HG03280 (cell line): ENCODE data around the gene WDR27.

Experiments
- ATAC-seq: cut with Tn5 transposase; IDR thresholded peaks from one replicate; pipeline ENCODE4 v1.9.1; 2021; ENCODE audit warnings: mild to moderate bottlenecking, moderate library complexity; ENCODE audit not compliant: unreplicated experiment

WDR27 gene

DNA sequence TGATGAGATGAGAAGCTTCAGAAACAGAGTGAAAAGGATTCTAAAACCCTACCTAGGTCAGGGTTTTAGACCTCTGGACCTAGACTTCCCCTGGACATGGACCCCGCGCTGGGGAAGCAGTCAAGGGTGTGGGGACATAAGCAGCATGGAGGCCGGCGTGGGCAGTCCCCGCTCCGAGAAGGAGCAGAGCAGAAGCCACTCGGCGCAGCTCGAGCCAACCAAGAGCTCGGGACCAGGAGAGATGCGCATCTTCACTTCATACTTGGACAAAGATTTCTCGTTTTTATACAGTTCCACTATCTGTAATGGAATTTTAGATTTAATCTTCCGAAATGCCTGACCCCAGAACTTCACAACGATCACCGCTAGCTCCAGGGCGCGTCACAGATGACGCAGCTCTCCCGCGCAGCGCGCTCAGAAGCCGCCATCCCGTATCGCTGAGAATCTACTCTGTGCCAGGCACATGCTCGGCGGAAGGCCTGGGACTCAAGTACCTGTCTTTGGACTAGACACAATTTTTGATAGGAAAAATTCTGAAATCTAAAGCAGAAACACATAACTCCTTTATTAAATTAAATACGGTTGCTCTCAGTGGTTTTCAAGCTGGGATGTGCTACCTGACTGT lies 60.3 kb downstream of the WDR27 start:
- ATAC-seq = no peak

DNA sequence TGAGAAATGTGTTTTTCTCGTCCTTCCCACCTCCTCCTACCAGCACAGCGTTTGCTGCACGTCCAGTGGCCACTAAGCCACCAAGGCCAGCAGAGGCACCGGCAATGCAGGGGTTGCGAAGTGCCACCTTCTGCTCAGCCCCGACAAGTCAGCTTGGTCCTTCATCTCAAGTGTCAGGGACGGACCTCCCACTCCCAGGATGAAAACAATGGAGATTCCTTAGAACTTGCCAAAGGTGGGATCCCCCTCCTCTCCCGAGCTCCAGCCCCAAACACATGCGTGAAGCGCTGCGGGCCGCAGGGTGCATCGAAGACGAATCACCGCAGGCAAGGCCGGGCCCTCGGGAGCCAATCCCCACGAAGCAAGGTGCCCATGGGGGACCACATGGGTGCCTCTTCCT lies 60.8 kb downstream of the WDR27 start:
- ATAC-seq = no peak

DNA sequence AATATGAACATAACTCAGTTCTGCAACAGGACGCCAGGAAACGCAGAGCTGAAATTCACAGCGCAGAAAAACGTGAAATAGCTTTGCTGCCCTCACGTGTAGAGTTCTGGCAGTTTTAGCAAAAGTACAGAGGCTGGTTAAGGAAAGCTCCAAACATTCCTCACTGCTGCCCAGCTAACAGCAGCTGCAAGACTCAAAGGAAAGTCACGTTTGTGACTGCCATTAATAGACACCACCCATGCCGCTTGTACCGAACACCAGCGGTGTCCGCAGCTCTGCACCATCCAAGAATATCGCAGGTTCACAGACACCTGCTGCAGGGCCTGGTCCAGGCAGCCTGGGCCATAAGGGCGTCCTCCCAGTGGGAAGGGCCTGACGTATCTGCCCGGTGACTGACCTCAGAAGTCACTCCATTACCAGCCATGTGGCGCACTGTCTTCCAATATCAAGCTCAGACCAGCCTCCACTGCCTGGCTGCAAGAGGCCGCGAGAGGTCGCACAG lies 61.4 kb downstream of the WDR27 start:
- ATAC-seq = no peak

DNA sequence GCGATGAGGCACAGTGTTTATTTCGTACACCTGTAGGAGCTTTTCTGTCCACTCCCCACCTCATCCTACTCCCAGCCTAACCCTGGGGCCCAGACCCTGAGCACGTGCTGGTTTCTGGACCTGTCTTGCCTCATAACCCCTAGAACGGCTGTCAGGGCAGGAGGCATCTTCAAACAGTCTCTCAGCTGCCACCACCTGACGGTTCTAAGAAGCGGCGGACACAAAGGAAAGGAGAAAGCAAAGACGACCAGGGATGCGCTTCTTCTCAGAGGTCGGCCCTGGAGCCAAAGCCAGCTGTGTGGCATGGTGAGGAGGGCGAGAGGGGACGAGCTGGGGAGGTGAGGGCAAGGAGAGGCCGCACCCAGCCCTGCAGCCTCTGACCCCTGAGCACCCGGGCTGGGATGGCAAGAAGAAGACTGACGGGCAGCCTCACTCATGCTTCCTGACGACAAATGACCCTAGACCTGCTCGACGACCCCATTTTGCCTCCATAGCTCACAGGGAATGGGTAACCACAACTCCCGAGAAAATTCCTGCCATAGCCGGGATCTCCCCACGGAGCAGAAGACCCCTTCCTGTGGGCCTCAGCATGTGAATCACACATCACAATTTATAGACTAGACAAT lies 62.1 kb downstream of the WDR27 start:
- ATAC-seq = no peak

DNA sequence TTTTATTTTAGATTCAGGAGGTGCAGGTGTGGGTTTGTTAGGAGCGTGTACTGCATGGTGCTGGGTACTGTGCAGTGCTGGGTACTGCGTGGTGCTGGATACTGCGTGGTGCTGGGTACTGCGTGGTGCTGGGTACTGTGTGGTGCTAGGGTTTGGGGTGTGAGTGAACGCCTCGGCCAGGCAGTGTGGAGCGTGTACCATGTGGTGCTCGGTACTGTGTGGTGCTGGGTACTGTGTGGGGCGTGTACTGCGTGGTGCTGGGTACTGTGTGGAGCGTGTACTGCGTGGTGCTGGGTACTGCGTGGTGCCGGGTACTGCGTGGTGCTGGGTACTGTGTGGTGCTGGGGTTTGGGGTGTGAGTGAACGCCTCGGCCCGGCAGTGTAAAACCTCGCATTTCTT lies 62.9 kb downstream of the WDR27 start:
- ATAC-seq = no peak

DNA sequence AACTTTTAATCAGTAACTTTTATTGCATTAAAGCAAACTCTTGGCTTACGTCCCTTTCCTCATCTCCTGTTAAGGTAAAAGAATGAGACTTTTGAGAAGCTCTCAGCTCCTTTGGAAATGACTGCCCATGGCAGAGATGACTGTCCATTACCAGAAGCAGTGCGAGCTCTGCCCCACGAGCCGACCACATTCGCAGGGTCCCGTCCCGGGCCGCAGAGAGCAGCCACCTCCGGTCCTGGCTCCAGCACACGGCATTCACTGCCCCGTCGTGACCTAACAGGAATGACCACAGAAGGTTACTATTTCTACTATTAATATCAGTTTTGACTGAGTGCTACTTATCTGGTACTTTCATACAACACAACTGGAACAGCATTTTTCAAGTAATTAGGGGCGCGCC lies 63.4 kb downstream of the WDR27 start:
- no peak for ATAC-seq

DNA sequence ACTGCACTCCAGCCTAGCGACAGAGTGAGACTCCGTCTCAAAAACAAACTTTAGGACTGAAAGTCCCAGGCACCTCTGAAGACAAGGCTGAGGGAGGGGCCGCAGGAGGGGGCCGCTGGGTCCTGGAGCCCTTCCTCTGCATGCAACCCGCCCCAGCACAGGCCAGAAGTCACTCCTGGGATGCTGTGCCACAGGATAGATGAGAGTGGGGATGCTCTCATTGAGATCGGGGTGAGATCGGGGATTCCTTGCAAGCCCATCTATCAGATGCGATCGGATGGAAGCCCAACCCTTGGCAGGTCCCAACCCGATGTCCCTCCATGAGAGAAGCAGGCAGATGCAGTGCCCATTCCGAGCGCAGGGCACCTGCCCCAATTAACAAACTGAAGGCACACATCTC lies 66.5 kb downstream of the WDR27 start:
- ATAC-seq = no peak

DNA sequence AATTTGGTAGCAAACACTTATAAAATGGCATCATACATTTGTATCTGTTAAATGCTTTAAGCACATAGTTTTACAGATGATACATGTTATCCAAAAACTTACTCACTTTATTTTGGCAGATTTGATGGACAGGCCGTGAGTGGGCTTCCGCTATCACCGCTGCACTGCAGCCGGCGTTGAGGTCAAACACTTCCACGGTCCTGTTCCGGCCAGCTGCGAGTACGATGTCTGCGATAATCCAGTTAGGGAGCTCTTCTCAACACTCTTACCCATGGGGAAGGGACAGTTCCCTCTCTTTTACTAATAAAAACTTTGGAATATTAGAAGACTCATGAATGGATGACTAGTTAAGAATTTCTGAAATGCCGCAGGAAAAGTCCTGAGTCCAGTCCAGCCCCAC lies 69.0 kb downstream of the WDR27 start:
- ATAC-seq = no peak

DNA sequence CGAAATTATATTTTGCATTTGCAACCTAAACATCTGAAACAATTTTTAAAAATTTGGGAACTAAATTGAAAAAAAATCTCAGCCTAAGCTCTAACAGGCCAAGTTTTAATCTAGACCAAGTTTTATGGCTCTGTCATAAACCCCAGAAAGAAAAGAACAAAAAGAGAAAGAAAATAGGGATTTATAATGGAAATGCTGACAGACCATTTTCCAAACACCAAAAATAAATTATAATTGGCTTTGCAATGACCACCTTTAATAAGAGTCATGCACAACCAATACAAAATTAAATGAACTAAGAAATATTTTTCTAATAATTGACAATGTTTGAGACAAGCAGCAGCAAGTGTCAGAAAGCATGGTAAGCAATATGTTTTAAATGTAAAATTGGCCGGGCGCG lies 72.6 kb downstream of the WDR27 start:
- ATAC-seq = no peak

DNA sequence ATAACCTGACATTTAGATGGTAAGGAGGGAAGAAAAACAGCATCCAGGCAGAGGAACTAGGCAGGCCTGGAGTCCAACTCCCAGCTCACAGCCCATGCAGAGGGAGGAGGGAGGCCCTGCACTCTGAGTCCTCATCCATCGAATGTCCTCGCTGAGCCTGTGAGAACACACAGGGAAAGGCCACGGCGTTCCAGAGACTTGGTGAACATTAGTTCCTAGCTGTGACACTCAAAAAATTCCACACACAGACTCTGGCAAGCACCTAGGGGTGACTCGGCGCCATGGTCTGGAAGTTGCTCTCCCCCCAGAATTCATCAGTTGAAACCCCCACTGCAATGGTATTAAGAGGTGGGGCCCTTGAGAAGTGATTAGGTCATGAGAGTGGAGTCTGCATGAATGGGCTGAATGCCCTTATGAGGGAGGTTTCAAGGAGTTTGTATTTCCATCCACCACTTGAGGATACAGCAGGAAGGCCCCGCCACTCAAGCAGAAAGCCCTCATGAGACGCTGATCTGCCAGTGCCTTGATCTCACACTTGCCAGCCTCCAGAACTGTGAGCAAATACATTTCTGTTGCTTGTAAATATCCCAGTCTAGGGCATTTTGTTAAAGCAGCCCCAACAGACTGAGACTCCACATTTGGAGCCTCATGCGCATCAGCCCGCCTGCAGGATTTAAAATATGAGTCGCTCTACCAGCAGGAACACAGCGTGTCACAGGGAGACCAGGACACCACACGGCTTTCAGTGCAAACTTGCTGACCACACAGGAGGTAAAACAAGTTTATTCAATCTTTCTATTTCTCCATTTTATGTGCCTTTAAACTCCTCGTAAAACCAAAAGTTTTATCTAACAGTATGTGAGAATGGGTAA lies 73.9 kb downstream of the WDR27 start:
- ATAC-seq = no peak

DNA sequence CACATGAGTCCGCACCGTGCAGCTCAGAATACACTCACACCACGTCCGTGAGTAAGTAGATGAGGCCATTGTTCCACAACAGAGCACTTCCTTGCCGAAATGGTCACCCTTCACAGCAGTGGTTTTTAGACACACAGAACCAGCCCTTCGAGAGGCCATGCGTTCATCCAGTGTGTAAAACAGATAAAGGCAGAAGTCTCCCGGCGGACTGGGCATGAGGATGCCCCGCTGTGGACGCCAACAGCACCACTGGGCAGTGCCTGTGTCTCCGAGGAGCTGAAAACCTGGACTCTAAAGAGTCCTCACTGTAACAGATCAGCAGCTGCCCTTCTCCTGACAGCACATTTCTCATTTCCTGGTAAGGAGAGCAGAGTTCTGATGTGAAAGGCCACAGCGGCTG lies 75.2 kb downstream of the WDR27 start:
- no peak for ATAC-seq

DNA sequence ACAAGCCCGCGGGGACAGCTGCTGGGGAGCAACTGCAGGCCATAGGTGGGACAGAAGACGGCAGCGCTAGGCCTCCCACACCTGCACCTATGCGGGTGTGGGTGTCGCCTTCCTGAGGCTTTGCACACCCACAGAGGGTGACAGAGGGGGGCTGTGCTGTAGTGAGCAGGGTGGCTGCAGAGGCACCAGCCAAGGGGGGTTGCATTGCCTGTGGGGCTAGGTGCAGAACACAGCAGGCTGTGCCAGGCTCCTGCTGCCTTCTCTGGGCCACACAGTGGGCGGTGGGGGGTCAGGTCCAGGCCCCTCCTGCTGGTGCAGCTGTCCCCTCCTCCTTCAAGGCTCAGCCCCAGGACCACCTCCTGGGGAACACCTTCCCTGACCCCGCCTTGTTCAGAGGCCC lies 75.7 kb downstream of the WDR27 start:
- no peak for ATAC-seq

DNA sequence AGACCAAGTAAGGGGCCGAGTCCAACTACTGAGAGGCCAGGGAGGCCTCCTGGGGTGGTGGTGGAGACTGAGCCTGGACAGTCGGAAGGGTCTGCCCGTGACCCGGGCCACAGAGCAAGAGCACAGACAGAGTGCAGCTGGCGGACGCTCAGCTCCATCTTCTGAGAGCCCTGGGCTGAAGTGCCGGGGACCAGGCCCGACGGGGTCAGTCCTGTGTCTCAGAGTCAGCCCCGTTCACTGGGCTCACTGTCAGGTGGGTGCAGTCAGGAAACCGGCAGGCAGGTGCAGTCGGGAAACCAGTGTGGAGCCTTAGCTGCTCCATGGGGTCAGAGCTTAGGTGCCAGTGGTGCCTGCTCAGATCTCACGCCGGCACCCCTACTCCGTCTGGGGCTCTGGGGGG lies 76.5 kb downstream of the WDR27 start:
- ATAC-seq = no peak

DNA sequence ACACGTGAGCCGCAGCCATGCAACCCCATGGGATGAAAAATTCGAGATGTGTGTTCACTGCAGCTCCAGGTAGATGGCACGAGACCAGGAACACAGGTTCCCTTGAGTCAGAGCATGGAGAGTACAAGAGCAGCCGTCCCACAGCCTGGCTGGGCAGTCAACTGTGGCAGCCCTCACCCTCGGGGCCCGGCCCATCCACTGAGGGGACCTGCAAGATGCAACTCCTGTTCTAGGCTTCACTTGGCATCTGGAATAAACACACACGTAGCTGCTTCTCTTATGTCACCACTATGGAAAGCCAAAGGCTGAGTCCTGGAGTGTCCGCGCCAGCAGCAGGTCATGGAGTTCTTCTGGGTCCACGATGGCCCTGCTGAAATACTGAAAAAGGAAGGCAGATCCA lies 77.0 kb downstream of the WDR27 start:
- ATAC-seq = no peak

DNA sequence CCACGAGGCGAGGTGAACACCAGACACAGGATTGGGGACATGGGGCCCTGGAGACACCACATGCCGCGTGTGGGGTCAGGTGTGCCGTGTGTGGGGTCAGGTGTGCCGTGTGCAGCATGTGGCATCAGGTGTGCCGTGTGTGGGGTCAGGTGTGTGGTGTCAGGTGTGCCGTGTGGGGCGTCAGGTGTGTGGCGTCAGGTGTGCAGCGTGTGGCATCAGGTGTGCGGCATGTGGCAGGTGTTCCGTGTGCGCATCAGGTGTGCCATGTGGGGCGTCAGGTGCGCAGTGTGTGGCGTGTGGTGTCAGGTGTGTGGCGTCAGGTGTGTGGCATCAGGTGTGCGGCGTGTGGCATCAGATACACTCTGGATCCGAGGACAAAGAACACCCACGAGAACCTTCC lies 77.9 kb downstream of the WDR27 start:
- no peak for ATAC-seq

DNA sequence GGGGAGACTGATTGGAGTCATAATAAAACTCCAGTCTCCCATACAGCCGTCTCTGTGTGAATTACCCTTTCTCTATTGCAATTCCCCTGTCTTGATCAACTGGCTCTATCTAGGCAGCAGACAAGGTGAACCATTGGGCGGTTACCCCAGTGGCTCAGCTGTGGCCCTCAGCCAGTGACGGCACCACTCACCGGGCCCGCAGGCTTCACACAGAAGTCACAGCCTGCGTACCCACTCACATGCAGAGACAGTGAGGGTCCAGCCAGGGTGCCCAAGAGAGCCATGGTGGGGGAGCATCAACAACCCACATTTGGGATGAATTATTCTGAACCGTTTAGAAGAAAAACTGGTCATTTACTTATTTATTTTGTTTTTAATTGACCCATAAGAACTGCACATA lies 78.5 kb downstream of the WDR27 start:
- ATAC-seq = no peak

DNA sequence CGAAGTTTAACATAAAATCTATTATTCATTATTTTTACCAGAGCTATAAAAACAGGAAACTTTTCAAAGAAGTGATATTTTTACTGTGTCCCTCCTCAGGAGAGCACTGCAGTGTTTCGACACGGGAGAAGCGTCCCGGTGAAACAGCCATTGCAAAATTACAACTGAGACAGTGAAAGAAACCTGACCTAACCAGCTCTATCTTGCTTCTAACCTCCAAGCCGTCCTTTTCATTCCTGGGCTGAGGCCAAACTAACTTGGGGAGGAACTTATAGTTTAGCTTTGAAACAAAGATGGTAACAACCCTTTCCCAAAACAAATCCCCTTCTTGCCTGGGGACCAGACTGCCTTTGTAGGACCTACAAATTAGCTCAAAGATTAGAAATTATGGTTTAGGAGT lies 79.2 kb downstream of the WDR27 start:
- ATAC-seq = no peak

DNA sequence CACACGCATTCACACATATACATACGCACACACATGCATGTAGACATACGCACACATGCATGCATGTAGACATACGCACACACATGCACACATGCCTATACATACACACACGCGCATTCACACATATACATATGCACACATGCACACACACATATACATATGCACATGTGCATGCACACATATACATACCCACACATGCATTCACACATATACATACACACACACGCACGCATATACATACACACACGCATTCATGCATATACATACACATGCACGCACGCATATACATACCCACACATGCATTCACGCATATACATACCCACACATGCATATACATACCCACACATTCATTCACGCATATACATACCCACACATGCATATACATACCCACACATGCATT lies 80.5 kb downstream of the WDR27 start:
- ATAC-seq = no peak

DNA sequence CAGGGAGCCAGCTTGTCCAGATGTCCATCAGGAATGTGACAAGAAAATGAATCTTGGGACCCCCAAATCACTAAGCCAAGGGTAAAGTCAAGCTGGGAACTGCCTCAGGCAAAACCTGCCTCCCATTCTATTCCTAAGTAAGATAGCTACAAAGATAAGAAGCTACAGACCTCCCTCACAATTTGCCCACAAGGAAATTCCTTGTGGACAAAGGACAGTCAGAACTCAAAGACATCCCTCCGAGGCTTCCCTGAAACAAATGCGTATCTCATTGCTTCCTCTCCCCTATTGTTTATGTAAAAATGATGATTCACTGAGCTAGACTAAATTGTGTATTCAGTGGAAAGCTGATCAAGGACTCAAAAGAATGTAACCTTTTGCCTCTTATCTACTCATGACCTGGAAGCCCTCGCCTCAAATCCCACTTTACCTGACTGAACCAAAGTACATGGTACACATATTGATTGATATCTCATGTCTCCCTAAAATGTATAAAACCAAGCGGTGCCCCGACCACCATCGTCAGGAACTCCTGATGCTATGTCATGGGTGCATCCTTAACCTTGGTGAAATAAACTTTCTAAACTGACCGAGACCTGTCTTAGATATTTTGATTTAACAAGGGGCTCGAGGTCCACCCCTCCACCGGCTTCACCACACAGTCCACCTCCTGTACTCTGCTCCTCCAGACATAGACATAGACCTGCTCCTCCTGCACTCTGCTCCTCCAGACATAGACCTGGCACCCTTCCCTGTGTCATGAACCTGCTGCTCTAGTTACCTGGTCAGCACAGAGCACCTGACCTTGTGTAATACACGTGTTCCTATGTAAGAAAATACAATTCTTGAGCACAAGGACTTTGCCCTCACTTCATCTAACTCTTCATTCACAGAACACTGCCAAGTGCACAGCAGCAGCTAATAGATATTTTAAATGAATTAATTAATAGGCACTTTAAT lies 81.4 kb downstream of the WDR27 start:
- ATAC-seq = no peak

DNA sequence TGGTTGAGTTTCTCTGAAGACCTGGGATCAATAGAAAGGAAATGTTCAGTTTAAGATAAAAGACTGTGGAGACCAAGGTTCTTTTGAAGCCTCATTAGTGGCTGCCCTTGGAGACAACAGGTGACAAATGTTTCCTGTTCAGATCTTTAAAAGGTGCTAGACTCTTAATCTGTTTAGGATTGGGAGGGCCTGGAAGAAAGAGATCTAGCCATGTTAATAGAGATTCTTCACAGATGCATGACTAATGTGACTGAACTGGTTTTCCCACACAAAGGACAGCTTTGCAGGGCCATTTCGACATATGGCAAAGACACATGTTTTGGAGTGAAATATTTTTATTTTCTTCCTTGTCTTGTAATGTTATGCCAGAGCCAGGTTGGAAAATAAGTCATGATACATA lies 82.2 kb downstream of the WDR27 start:
- ATAC-seq = no peak
